ENCODE measurements around the gene VWA3A.

Gene VWA3A

GRCh38 chr16:22063888-22064467, 28.4 kb upstream of the VWA3A start:
- Histone ChIP-seq H3K9me3 (ENCODE audit: control insufficient read depth, insufficient read depth, low read length) (no peaks in the 10 kb centered on the region), H3F3A (ENCODE audit: control insufficient read depth, insufficient read depth) (no peaks in the 10 kb centered on the region), H4K20me1 (ENCODE audit: control insufficient read depth, insufficient read depth, low read depth, low read length) (no peaks in the 10 kb centered on the region), H3K4me3 (ENCODE audit: low read length) (no peak overlapping the region), H3K27ac (ENCODE audit: low read depth, low read length) (no peak overlapping the region), H3K9me2 (replicated peaks; ENCODE audit: control insufficient read depth, low read length) (no peaks in the 10 kb centered on the region), H3K4me2 (ENCODE audit: low read length) (no peak overlapping the region), H3K27me3 (ENCODE audit: control insufficient read depth, low read length) (no peaks in the 10 kb centered on the region), H3K4me1 (ENCODE audit: control insufficient read depth, low read length) (no peaks in the 10 kb centered on the region), H3K36me3 (ENCODE audit: control insufficient read depth, low read length) (no peaks in the 10 kb centered on the region), H3K79me2 (ENCODE audit: control insufficient read depth, low read length) (no peaks in the 10 kb centered on the region)
- TF ChIP-seq EZH2phosphoT487 (IDR thresholded peaks at IDR 0.05; ENCODE audit: borderline replicate concordance, low read length) (no peak), CTCF (IDR thresholded peaks at IDR 0.05; ENCODE audit: low read depth, low read length, poor library complexity, severe bottlenecking) (no peak)

GRCh38 chr16:22065252-22065651, 27.1 kb upstream of the VWA3A start:
- Histone ChIP-seq H3K4me2 (ENCODE audit: low read length) (no peak overlapping the region), H3K4me3 (ENCODE audit: low read length) (no peak overlapping the region), H3K27ac (ENCODE audit: low read depth, low read length) (no peak overlapping the region), H3K4me1 (ENCODE audit: control insufficient read depth, low read length) (no peaks in the 10 kb centered on the region), H3F3A (ENCODE audit: control insufficient read depth, insufficient read depth) (no peaks in the 10 kb centered on the region), H3K9me3 (ENCODE audit: control insufficient read depth, insufficient read depth, low read length) (no peaks in the 10 kb centered on the region), H3K9me2 (replicated peaks; ENCODE audit: control insufficient read depth, low read length) (no peaks in the 10 kb centered on the region), H4K20me1 (ENCODE audit: control insufficient read depth, insufficient read depth, low read depth, low read length) (no peaks in the 10 kb centered on the region), H3K36me3 (ENCODE audit: control insufficient read depth, low read length) (no peaks in the 10 kb centered on the region), H3K79me2 (ENCODE audit: control insufficient read depth, low read length) (no peaks in the 10 kb centered on the region), H3K27me3 (ENCODE audit: control insufficient read depth, low read length) (no peaks in the 10 kb centered on the region)
- TF ChIP-seq EZH2phosphoT487 (IDR thresholded peaks at IDR 0.05; ENCODE audit: borderline replicate concordance, low read length) (no peak), CTCF (IDR thresholded peaks at IDR 0.05; ENCODE audit: low read depth, low read length, poor library complexity, severe bottlenecking) (no peak)

GRCh38 chr16:22070361-22071330, 21.7 kb upstream of the VWA3A start:
- Histone ChIP-seq H3K79me2 (ENCODE audit: control insufficient read depth, low read length) (no peaks in the 10 kb centered on the region), H3K9me2 (replicated peaks; ENCODE audit: control insufficient read depth, low read length) (no peaks in the 10 kb centered on the region), H3K27me3 (ENCODE audit: control insufficient read depth, low read length) (no peaks in the 10 kb centered on the region), H3K4me3 (ENCODE audit: low read length) (no peak overlapping the region), H3K4me1 (ENCODE audit: control insufficient read depth, low read length) (0 out of 2 replicates have a peak, but pooled peaks cover 4% of the 10 kb centered on the region), H3K27ac (ENCODE audit: low read depth, low read length) (no peak overlapping the region), H3K36me3 (ENCODE audit: control insufficient read depth, low read length) (no peaks in the 10 kb centered on the region), H3F3A (ENCODE audit: control insufficient read depth, insufficient read depth) (no peaks in the 10 kb centered on the region), H4K20me1 (ENCODE audit: control insufficient read depth, insufficient read depth, low read depth, low read length) (no peaks in the 10 kb centered on the region), H3K9me3 (ENCODE audit: control insufficient read depth, insufficient read depth, low read length) (no peaks in the 10 kb centered on the region), H3K4me2 (ENCODE audit: low read length) (no peak overlapping the region)
- TF ChIP-seq EZH2phosphoT487 (IDR thresholded peaks at IDR 0.05; ENCODE audit: borderline replicate concordance, low read length) (no peak), CTCF (IDR thresholded peaks at IDR 0.05; ENCODE audit: low read depth, low read length, poor library complexity, severe bottlenecking) (no peak)

All from DOHH2 (cell line).